Suprapubic skin (tissue), 4 donors: ENCODE results near the gene MCM3.

Source experiments
- EP300 ChIP-seq: sonication (generic); formaldehyde crosslinking; IDR thresholded peaks from one replicate; pipeline ENCODE4 v1.6.1; 2017; ENCODE audit warnings: antibody characterized with exemption
- POLR2A ChIP-seq, 2 donors: fragments of 450-650 bp; IDR thresholded peaks; one replicate each; pipeline ENCODE4 v1.6.1; 2017; ENCODE audit warnings: antibody characterized with exemption in 2 of 2, mild to moderate bottlenecking in 2 of 2, moderate library complexity in 2 of 2
- POLR2AphosphoS5 ChIP-seq, 3 donors: sonication (generic); formaldehyde crosslinking; IDR thresholded peaks; one replicate each; pipeline ENCODE4 v1.6.1; 2017; ENCODE audit warnings: antibody characterized with exemption in 3 of 3
- TF ChIP-seq, protein P1 (sequence below), 2 donors: fragments of 200-600 bp in 1 of 2; fragments of 450-650 bp in 1 of 2; sonication (generic) in 1 of 2; IDR thresholded peaks; one replicate each; pipeline ENCODE4 v1.5.1; 2016 to 2019; ENCODE audit warnings: antibody characterized with exemption in 2 of 2, mild to moderate bottlenecking in 1 of 2, moderate library complexity in 1 of 2

DNA sequence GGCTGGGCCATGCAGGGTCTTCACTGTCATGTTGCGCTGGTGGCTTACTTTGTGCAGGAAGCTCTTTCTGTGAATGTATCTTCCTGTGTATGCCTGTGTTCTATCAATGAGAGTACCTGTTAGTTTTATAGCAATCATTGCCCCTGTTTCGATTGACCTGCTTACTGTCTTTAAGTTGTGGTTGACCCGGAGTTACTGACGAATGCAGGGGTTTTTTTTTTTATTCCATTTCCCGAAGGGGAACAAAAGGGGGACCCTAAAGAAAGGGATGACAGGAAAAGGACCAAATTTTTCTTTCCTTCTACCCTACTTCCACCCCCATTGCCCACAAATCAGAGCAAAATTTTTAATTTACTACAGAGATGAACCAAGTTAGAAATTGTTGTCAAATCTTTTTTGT, 40.1 kb downstream of the MCM3 start, which contains the start of gene IL17F:
- TF ChIP-seq, protein P1, sequence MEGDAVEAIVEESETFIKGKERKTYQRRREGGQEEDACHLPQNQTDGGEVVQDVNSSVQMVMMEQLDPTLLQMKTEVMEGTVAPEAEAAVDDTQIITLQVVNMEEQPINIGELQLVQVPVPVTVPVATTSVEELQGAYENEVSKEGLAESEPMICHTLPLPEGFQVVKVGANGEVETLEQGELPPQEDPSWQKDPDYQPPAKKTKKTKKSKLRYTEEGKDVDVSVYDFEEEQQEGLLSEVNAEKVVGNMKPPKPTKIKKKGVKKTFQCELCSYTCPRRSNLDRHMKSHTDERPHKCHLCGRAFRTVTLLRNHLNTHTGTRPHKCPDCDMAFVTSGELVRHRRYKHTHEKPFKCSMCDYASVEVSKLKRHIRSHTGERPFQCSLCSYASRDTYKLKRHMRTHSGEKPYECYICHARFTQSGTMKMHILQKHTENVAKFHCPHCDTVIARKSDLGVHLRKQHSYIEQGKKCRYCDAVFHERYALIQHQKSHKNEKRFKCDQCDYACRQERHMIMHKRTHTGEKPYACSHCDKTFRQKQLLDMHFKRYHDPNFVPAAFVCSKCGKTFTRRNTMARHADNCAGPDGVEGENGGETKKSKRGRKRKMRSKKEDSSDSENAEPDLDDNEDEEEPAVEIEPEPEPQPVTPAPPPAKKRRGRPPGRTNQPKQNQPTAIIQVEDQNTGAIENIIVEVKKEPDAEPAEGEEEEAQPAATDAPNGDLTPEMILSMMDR (IDR thresholded peaks at IDR 0.05): no peak
- no peak for TF ChIP-seq POLR2A (IDR thresholded peaks at IDR 0.05)
- no peak for TF ChIP-seq POLR2AphosphoS5 (IDR thresholded peaks at IDR 0.05)
- no peak for TF ChIP-seq EP300
